ENCODE data around the gene MFN2. TPM values are rescaled to one million over a fixed set of nuclear protein-coding genes. Genes with fewer than 3 reads are reported as not detected.
"Not testable (repeated sequence)": the region's sequence is repeated elsewhere in the genome, so short reads cannot be mapped to it uniquely, and the experiment has no call there.

MFN2 gene
- 72.6 TPM for polyA plus RNA-seq
- long read RNA-seq, donor 1, full-length matches to known transcripts = 3 of 3 reads
- long read RNA-seq, donor 1, partial matches to known transcripts = 0 of 3 reads
- long read RNA-seq, donor 1, other reads (novel, unspliced or antisense) = 0 of 3 reads
- long read RNA-seq, donor 2, full-length matches to known transcripts = 8 of 8 reads
- long read RNA-seq, donor 2, partial matches to known transcripts = 0 of 8 reads
- long read RNA-seq, donor 2, other reads (novel, unspliced or antisense) = 0 of 8 reads
- long read RNA-seq, donor 3 = 0 reads
- long read RNA-seq, donor 4 = 0 reads
- long read RNA-seq, donor 5, full-length matches to known transcripts = 2 of 24 reads
- long read RNA-seq, donor 5, partial matches to known transcripts = 22 of 24 reads
- long read RNA-seq, donor 5, other reads (novel, unspliced or antisense) = 0 of 24 reads
- long read RNA-seq, donor 6, full-length matches to known transcripts = 9 of 14 reads
- long read RNA-seq, donor 6, partial matches to known transcripts = 5 of 14 reads
- long read RNA-seq, donor 6, other reads (novel, unspliced or antisense) = 0 of 14 reads
- long read RNA-seq, donor 7 = 0 reads
- long read RNA-seq, donor 8, full-length matches to known transcripts = 6 of 84 reads
- long read RNA-seq, donor 8, partial matches to known transcripts = 78 of 84 reads
- long read RNA-seq, donor 8, other reads (novel, unspliced or antisense) = 0 of 84 reads
- long read RNA-seq, donor 9, full-length matches to known transcripts = 1 of 1 reads
- long read RNA-seq, donor 9, partial matches to known transcripts = 0 of 1 reads
- long read RNA-seq, donor 9, other reads (novel, unspliced or antisense) = 0 of 1 reads
- long read RNA-seq, donor 10, partial matches to known transcripts = 6 of 6 reads
- long read RNA-seq, donor 10, other reads (novel, unspliced or antisense) = 0 of 6 reads
- long read RNA-seq, donor 11 = 0 reads

- WGBS (ENCODE audit: insufficient coverage, low lambda C conversion rate) = no CpG with 5 or more reads among the region's 74 CpGs
- peaks cover 50% of the 10 kb centered on the region for H3K4me1 ChIP-seq (ENCODE audit: control insufficient read depth, insufficient read depth, low read length)
Observed at GRCh38 chr1:11979851-11980675, at the start of gene MFN2. Gene MFN2 (plus strand): TSS chr1:11980444. CDS start chr1:11989169, 8,725 bp downstream.

GRCh38 chr1:11930571-11931445, 49.4 kb upstream of the MFN2 start:
- H3K4me3 ChIP-seq (ENCODE audit: low read length) = no peak overlapping the region
- peaks cover 2% of the 10 kb centered on the region for H3K9me3 ChIP-seq (ENCODE audit: control insufficient read depth, low read depth, low read length)
- H3K27me3 ChIP-seq (ENCODE audit: control insufficient read depth, insufficient read depth, low read length) = no peaks in the 10 kb centered on the region
- WGBS (ENCODE audit: insufficient coverage, low lambda C conversion rate) = no CpG with 5 or more reads among the region's 7 CpGs
- DNase-seq = peak in 1 of 2 donors; percentile 36
- H3K27ac ChIP-seq (ENCODE audit: low read length) = peak overlapping the region; percentile 21
- H3K36me3 ChIP-seq (ENCODE audit: control insufficient read depth, insufficient read depth, low read length) = no peaks in the 10 kb centered on the region
- peaks cover 32% of the 10 kb centered on the region for H3K4me1 ChIP-seq (ENCODE audit: control insufficient read depth, insufficient read depth, low read length)

More at GRCh38 chr1:11979851-11980675, at the start of gene MFN2:
- no peaks in the 10 kb centered on the region for H3K27me3 ChIP-seq (ENCODE audit: control insufficient read depth, insufficient read depth, low read length)
- H3K36me3 ChIP-seq (ENCODE audit: control insufficient read depth, insufficient read depth, low read length) = peaks cover 11% of the 10 kb centered on the region
- peak within 1 kb of the TSS; percentile 94 for H3K27ac ChIP-seq (ENCODE audit: low read length)
- H3K4me3 ChIP-seq (ENCODE audit: low read length) = peak within 1 kb of the TSS; percentile 94
- DNase-seq = peak; percentile 99 to 100
- H3K9me3 ChIP-seq (ENCODE audit: control insufficient read depth, low read depth, low read length) = no peaks in the 10 kb centered on the region

GRCh38 chr1:11931845-11932244, 48.4 kb upstream of the MFN2 start:
- 100% methylated on average over 2 of the region's 10 CpGs for WGBS (ENCODE audit: insufficient coverage, low lambda C conversion rate)

GRCh38 chr1:11934302-11935056, 45.8 kb upstream of the MFN2 start, which contains the start of gene PLOD1:
Gene PLOD1 (plus strand): TSS chr1:11934717. CDS start chr1:11934780, 63 bp downstream.
- peaks cover 4% of the 10 kb centered on the region for H3K36me3 ChIP-seq (ENCODE audit: control insufficient read depth, insufficient read depth, low read length)
- no peaks in the 10 kb centered on the region for H3K27me3 ChIP-seq (ENCODE audit: control insufficient read depth, insufficient read depth, low read length)
- H3K9me3 ChIP-seq (ENCODE audit: control insufficient read depth, low read depth, low read length) = no peaks in the 10 kb centered on the region
- H3K4me1 ChIP-seq (ENCODE audit: control insufficient read depth, insufficient read depth, low read length) = peaks cover 17% of the 10 kb centered on the region
- H3K27ac ChIP-seq (ENCODE audit: low read length) = peak within 1 kb of the TSS; percentile 78
- peak within 1 kb of the TSS; percentile 73 for H3K4me3 ChIP-seq (ENCODE audit: low read length)
- DNase-seq = peak; percentile 69 to 89
- no CpG with 5 or more reads among the region's 55 CpGs for WGBS (ENCODE audit: insufficient coverage, low lambda C conversion rate)

More at GRCh38 chr1:11931845-11932244, 48.4 kb upstream of the MFN2 start:
- DNase-seq = no peak
- peaks cover 28% of the 10 kb centered on the region for H3K4me1 ChIP-seq (ENCODE audit: control insufficient read depth, insufficient read depth, low read length)
- peaks cover 2% of the 10 kb centered on the region for H3K9me3 ChIP-seq (ENCODE audit: control insufficient read depth, low read depth, low read length)
- no peaks in the 10 kb centered on the region for H3K36me3 ChIP-seq (ENCODE audit: control insufficient read depth, insufficient read depth, low read length)
- no peaks in the 10 kb centered on the region for H3K27me3 ChIP-seq (ENCODE audit: control insufficient read depth, insufficient read depth, low read length)
- no peak overlapping the region for H3K27ac ChIP-seq (ENCODE audit: low read length)
- no peak overlapping the region for H3K4me3 ChIP-seq (ENCODE audit: low read length)

GRCh38 chr1:11935057-11935412, 45.2 kb upstream of the MFN2 start:
- H3K4me1 ChIP-seq (ENCODE audit: control insufficient read depth, insufficient read depth, low read length) = peaks cover 12% of the 10 kb centered on the region
- WGBS (ENCODE audit: insufficient coverage, low lambda C conversion rate) = no CpG with 5 or more reads among the region's 2 CpGs
- peak overlapping the region; percentile 78 for H3K27ac ChIP-seq (ENCODE audit: low read length)
- no peaks in the 10 kb centered on the region for H3K9me3 ChIP-seq (ENCODE audit: control insufficient read depth, low read depth, low read length)
- peak overlapping the region; percentile 73 for H3K4me3 ChIP-seq (ENCODE audit: low read length)
- H3K27me3 ChIP-seq (ENCODE audit: control insufficient read depth, insufficient read depth, low read length) = no peaks in the 10 kb centered on the region
- peaks cover 6% of the 10 kb centered on the region for H3K36me3 ChIP-seq (ENCODE audit: control insufficient read depth, insufficient read depth, low read length)
- DNase-seq = no peak

- WGBS (ENCODE audit: insufficient coverage, low lambda C conversion rate) = no CpG with 5 or more reads among the region's 10 CpGs
- not testable (repeated sequence) for H3K4me3 ChIP-seq (ENCODE audit: low read length); DNase-seq; H3K36me3 ChIP-seq (ENCODE audit: control insufficient read depth, insufficient read depth, low read length); H3K9me3 ChIP-seq (ENCODE audit: control insufficient read depth, low read depth, low read length); H3K27ac ChIP-seq (ENCODE audit: low read length); H3K27me3 ChIP-seq (ENCODE audit: control insufficient read depth, insufficient read depth, low read length)
- peaks cover 11% of the 10 kb centered on the region for H3K4me1 ChIP-seq (ENCODE audit: control insufficient read depth, insufficient read depth, low read length)
Observed at GRCh38 chr1:11935733-11936132, 44.5 kb upstream of the MFN2 start.

GRCh38 chr1:11938722-11939526, 41.3 kb upstream of the MFN2 start:
- H3K27me3 ChIP-seq (ENCODE audit: control insufficient read depth, insufficient read depth, low read length) = no peaks in the 10 kb centered on the region
- no peaks in the 10 kb centered on the region for H3K9me3 ChIP-seq (ENCODE audit: control insufficient read depth, low read depth, low read length)
- H3K36me3 ChIP-seq (ENCODE audit: control insufficient read depth, insufficient read depth, low read length) = peaks cover 15% of the 10 kb centered on the region
- no peak overlapping the region for H3K4me3 ChIP-seq (ENCODE audit: low read length)
- no CpG with 5 or more reads among the region's 15 CpGs for whole genome bisulfite sequencing (ENCODE audit: insufficient coverage, low lambda C conversion rate)
- H3K4me1 ChIP-seq (ENCODE audit: control insufficient read depth, insufficient read depth, low read length) = peaks cover 8% of the 10 kb centered on the region
- no peak overlapping the region for H3K27ac ChIP-seq (ENCODE audit: low read length)
- no peak for DNase-seq

GRCh38 chr1:11939794-11940193, 40.5 kb upstream of the MFN2 start:
- not testable (repeated sequence) for H3K27ac ChIP-seq (ENCODE audit: low read length); H3K4me1 ChIP-seq (ENCODE audit: control insufficient read depth, insufficient read depth, low read length)
- no CpG with 5 or more reads among the region's 7 CpGs for WGBS (ENCODE audit: insufficient coverage, low lambda C conversion rate)

More at GRCh38 chr1:11939794-11940193, 40.5 kb upstream of the MFN2 start:
- H3K27me3 ChIP-seq (ENCODE audit: control insufficient read depth, insufficient read depth, low read length); H3K4me3 ChIP-seq (ENCODE audit: low read length); DNase-seq; H3K9me3 ChIP-seq (ENCODE audit: control insufficient read depth, low read depth, low read length): not testable (repeated sequence)
- H3K36me3 ChIP-seq (ENCODE audit: control insufficient read depth, insufficient read depth, low read length) = peaks cover 18% of the 10 kb centered on the region
